H1 (cell line): Measurements from ENCODE around the gene GMEB2. TPM values are rescaled to one million over a fixed set of nuclear protein-coding genes. Genes with fewer than 3 reads are reported as not detected.
A peak's percentile ranks its signal among the peaks of the same experiment; 100 is the strongest.

Experiments
- CTCF ChIA-PET: fragments of 300-600 bp; sonication (Branson Sonifier 250); formaldehyde crosslinking; loops from one replicate; lab custom pipeline; 2021; ENCODE audit not compliant: partially characterized antibody; lab: Charles Lee
- POLR2A ChIA-PET: fragments of 300-600 bp; sonication (Branson Sonifier 250); formaldehyde crosslinking; loops from one replicate; lab custom pipeline; 2021; ENCODE audit warnings: inconsistent platforms; ENCODE audit not compliant: partially characterized antibody; lab: Charles Lee
- DNase-seq, 2 experiments: peaks; one replicate each; pipeline versions ENCODE4 v3.0.0 to v3.0.0-alpha.2; 2010 to 2022; ENCODE audit warnings: low spot score in 2 of 2, low read depth in 1 of 2, mixed read lengths in 1 of 2
- FAIRE-seq: peaks from 2 replicates; lab custom pipeline; 2011; peaks lifted over from hg19 to GRCh38; lab: Jason Lieb, UNC
- H2AFZ ChIP-seq: 2 replicates; pipeline ENCODE4 v1.8.1; 2012; ENCODE audit warnings: low read length, inconsistent platforms
- H2AK5ac ChIP-seq: 2 replicates; pipeline ENCODE4 v1.6.1; 2013; ENCODE audit warnings: low read depth, low read length
- H2BK120ac ChIP-seq: replicated peaks from 2 replicates; pipeline ENCODE3; 2013; ENCODE audit warnings: low read depth, low read length, inconsistent platforms
- H2BK12ac ChIP-seq: 2 replicates; pipeline ENCODE4 v1.6.1; 2013; ENCODE audit warnings: low read depth, low read length
- H2BK15ac ChIP-seq: 2 replicates; pipeline ENCODE4 v1.6.1; 2013; ENCODE audit warnings: low read length
- H2BK20ac ChIP-seq: 2 replicates; pipeline ENCODE4 v1.6.1; 2013; ENCODE audit warnings: low read length
- H2BK5ac ChIP-seq: 2 replicates; pipeline ENCODE4 v1.6.1; 2013; ENCODE audit warnings: low read depth, low read length
- H3K14ac ChIP-seq: 2 replicates; pipeline ENCODE4 v1.6.1; 2013; ENCODE audit warnings: inconsistent platforms; ENCODE audit not compliant: insufficient read length
- H3K18ac ChIP-seq: 2 replicates; pipeline ENCODE4 v1.6.1; 2013; ENCODE audit warnings: low read length; ENCODE audit errors: extremely low read depth
- H3K23ac ChIP-seq: 2 replicates; pipeline ENCODE4 v1.6.1; 2013; ENCODE audit warnings: inconsistent platforms; ENCODE audit not compliant: insufficient read length
- H3K23me2 ChIP-seq: 2 replicates; pipeline ENCODE4 v1.6.1; 2013; ENCODE audit warnings: low read depth, low read length
- H3K27ac ChIP-seq: 2 replicates; pipeline ENCODE4 v1.6.1; 2011; ENCODE audit warnings: low read depth, low read length, inconsistent platforms
- H3K27me3 ChIP-seq, 4 experiments: replicated peaks in 1 of 4; 1 replicate in 1 of 4; 2 replicates in 3 of 4; pipeline versions ENCODE4 v1.6.1 to v1.8.1; 2011 to 2013; ENCODE audit warnings: low read length in 3 of 4, mild to moderate bottlenecking in 3 of 4, inconsistent platforms in 2 of 4, mixed read lengths in 2 of 4, moderate library complexity in 1 of 4; ENCODE audit not compliant: control insufficient read depth in 3 of 4, insufficient read depth in 3 of 4; ENCODE audit errors: extremely low read depth in 1 of 4
- H3K36me3 ChIP-seq, 4 experiments: 2 replicates each; pipeline versions ENCODE4 v1.6.1 to v1.8.1; 2011 to 2013; ENCODE audit warnings: mild to moderate bottlenecking in 4 of 4, low read length in 3 of 4, moderate library complexity in 2 of 4, control low read depth in 1 of 4, inconsistent platforms in 1 of 4; ENCODE audit not compliant: insufficient read depth in 4 of 4, control insufficient read depth in 2 of 4
- H3K4ac ChIP-seq: replicated peaks from 2 replicates; pipeline ENCODE3; 2013; ENCODE audit warnings: low read length, low read depth, mixed read lengths, inconsistent platforms; ENCODE audit not compliant: insufficient read length
- H3K4me1 ChIP-seq, 4 experiments: replicated peaks in 1 of 4; 1 replicate in 1 of 4; 2 replicates in 3 of 4; pipeline versions ENCODE4 v1.6.1 to v1.8.1; 2011 to 2013; ENCODE audit warnings: low read length in 3 of 4, inconsistent platforms in 2 of 4, mixed read lengths in 1 of 4; ENCODE audit not compliant: insufficient read depth in 4 of 4, control insufficient read depth in 3 of 4
- H3K4me2 ChIP-seq, 2 experiments: 2 replicates each; pipeline versions ENCODE4 v1.6.1 to v1.8.1; 2011 to 2013; ENCODE audit warnings: low read depth in 2 of 2, low read length in 2 of 2, control low read depth in 1 of 2, inconsistent platforms in 1 of 2, mild to moderate bottlenecking in 1 of 2; ENCODE audit not compliant: insufficient read depth in 1 of 2
- H3K4me3 ChIP-seq, 4 experiments: fragments of 200-600, 300-600 bp in 1 of 4; sonication (generic), shearing (Covaris generic), sonication (Bioruptor Twin) in 1 of 4; 2 replicates each; pipeline versions ENCODE4 v1.5.1 to v1.8.1; 2011 to 2016; ENCODE audit warnings: low read length in 4 of 4, low read depth in 3 of 4, control low read depth in 2 of 4, inconsistent platforms in 2 of 4, mild to moderate bottlenecking in 2 of 4, mixed read lengths in 1 of 4, moderate library complexity in 1 of 4; ENCODE audit not compliant: insufficient read depth in 2 of 4; ENCODE audit errors: extremely low read depth in 1 of 4
- H3K56ac ChIP-seq: replicated peaks from 2 replicates; pipeline ENCODE3; 2013; ENCODE audit warnings: low read depth, mild to moderate bottlenecking, mixed read lengths, low read length, inconsistent platforms; ENCODE audit not compliant: insufficient read length
- H3K79me1 ChIP-seq: 2 replicates; pipeline ENCODE4 v1.6.1; 2013; ENCODE audit warnings: low read depth, low read length, control low read depth
- H3K79me2 ChIP-seq, 2 experiments: 2 replicates each; pipeline versions ENCODE4 v1.6.1 to v1.8.1; 2012 to 2013; ENCODE audit warnings: low read length in 2 of 2, mild to moderate bottlenecking in 2 of 2, inconsistent platforms in 1 of 2; ENCODE audit not compliant: insufficient read depth in 2 of 2, control insufficient read depth in 1 of 2
- H3K9ac ChIP-seq, 4 experiments: replicated peaks in 1 of 4; 1 replicate in 1 of 4; 2 replicates in 3 of 4; pipeline versions ENCODE4 v1.6.1 to v1.8.1; 2011 to 2013; ENCODE audit warnings: low read depth in 3 of 4, low read length in 3 of 4, control low read depth in 2 of 4, mild to moderate bottlenecking in 2 of 4, moderate library complexity in 2 of 4, inconsistent platforms in 1 of 4; ENCODE audit errors: extremely low read depth in 1 of 4
- H3K9me3 ChIP-seq, 2 experiments: 2 replicates each; pipeline versions ENCODE4 v1.6.1 to v1.8.1; 2012 to 2013; ENCODE audit warnings: mild to moderate bottlenecking in 2 of 2, moderate library complexity in 2 of 2, control low read depth in 1 of 2, inconsistent platforms in 1 of 2, low read depth in 1 of 2, low read length in 1 of 2, mixed read lengths in 1 of 2; ENCODE audit not compliant: insufficient read depth in 2 of 2
- H4K20me1 ChIP-seq, 2 experiments: replicated peaks in 1 of 2; 2 replicates each; pipeline versions ENCODE3 to v1.8.1; 2011 to 2013; ENCODE audit warnings: inconsistent platforms in 2 of 2, low read length in 2 of 2, mild to moderate bottlenecking in 1 of 2; ENCODE audit not compliant: insufficient read depth in 2 of 2, control insufficient read depth in 1 of 2
- H4K5ac ChIP-seq: 2 replicates; pipeline ENCODE4 v1.6.1; 2013; ENCODE audit warnings: low read length, low read depth, mixed read lengths, inconsistent platforms; ENCODE audit not compliant: insufficient read length
- H4K8ac ChIP-seq: 2 replicates; pipeline ENCODE4 v1.8.0; 2013; ENCODE audit warnings: mild to moderate bottlenecking, moderate library complexity, low read length, inconsistent platforms; ENCODE audit not compliant: insufficient read depth; ENCODE audit errors: extremely low read depth
- H4K91ac ChIP-seq: replicated peaks from 2 replicates; pipeline ENCODE3; 2013; ENCODE audit warnings: low read length, mixed read lengths, inconsistent platforms; ENCODE audit not compliant: insufficient read length
- ASH2L ChIP-seq: fragments of 200-600, 300-600 bp; sonication (generic); IDR thresholded peaks from one replicate; pipeline ENCODE4 v1.7.1; 2017; ENCODE audit warnings: low read length
- CEBPB ChIP-seq: IDR thresholded peaks from 2 replicates; pipeline ENCODE4 v1.6.1; 2012; ENCODE audit warnings: low read depth, low read length
- GABPA ChIP-seq: IDR thresholded peaks from 2 replicates; pipeline ENCODE4 v1.6.1; 2011; ENCODE audit warnings: mild to moderate bottlenecking, low read length, moderate library complexity, borderline replicate concordance; ENCODE audit not compliant: insufficient read depth
- KDM5A ChIP-seq: fragments of 200-600 bp; IDR thresholded peaks from 2 replicates; pipeline ENCODE4 v1.7.1; 2012; ENCODE audit warnings: mild to moderate bottlenecking, low read length, inconsistent platforms, mixed read lengths
- MAFK ChIP-seq: IDR thresholded peaks from 2 replicates; pipeline ENCODE4 v1.6.1; 2012; ENCODE audit warnings: low read depth, mild to moderate bottlenecking, improper control_type of control experiment, low read length
- MAX ChIP-seq: IDR thresholded peaks from 2 replicates; pipeline ENCODE4 v1.6.1; 2012; ENCODE audit warnings: inconsistent platforms
- NANOG ChIP-seq: IDR thresholded peaks from 2 replicates; pipeline ENCODE4 v1.6.1; 2011; ENCODE audit warnings: low read length, low read depth, mild to moderate bottlenecking, inconsistent platforms; ENCODE audit not compliant: insufficient read depth, poor library complexity, severe bottlenecking
- RAD21 ChIP-seq, 2 experiments: IDR thresholded peaks in 1 of 2; conservative IDR thresholded peaks in 1 of 2; 2 replicates each; pipeline ENCODE4 v1.6.1; 2011; ENCODE audit warnings: low read depth in 2 of 2, low read length in 2 of 2, improper control_type of control experiment in 1 of 2, inconsistent platforms in 1 of 2, mild to moderate bottlenecking in 1 of 2, moderate library complexity in 1 of 2
- SRF ChIP-seq: IDR thresholded peaks from 2 replicates; pipeline ENCODE4 v1.6.1; 2011; ENCODE audit warnings: mild to moderate bottlenecking, low read depth, low read length, moderate library complexity
- TAF1 ChIP-seq: IDR thresholded peaks from 2 replicates; pipeline ENCODE4 v1.6.1; 2011; ENCODE audit warnings: mild to moderate bottlenecking, low read depth, low read length
- WGBS, 2 experiments: shearing (Covaris generic) in 1 of 2; methylation state at CpG; one replicate each; pipeline versions ENCODE4 v1.1.6 to v1.1.7; 2013 to 2015; ENCODE audit warnings: low lambda C conversion rate in 2 of 2, mixed read lengths in 2 of 2, inconsistent platforms in 1 of 2, low coverage in 1 of 2, missing lambda C conversion rate in 1 of 2; ENCODE audit not compliant: insufficient replicate concordance in 2 of 2, insufficient coverage in 1 of 2, insufficient read length in 1 of 2; ENCODE audit errors: extremely low coverage in 1 of 2, missing lambda C conversion rate in 1 of 2; 5-methylcytosine and 5-hydroxymethylcytosine counted together
- polyA plus RNA-seq, 7 experiments: library from polyadenylated mRNA; depleted of rRNA in 3 of 7; stranded (reverse) in 5 of 7; unstranded in 2 of 7; fragments of >200 nt in 5 of 7; fragments of 200-250 nt in 2 of 7; gene quantifications; 1 replicate in 5 of 7; 2 replicates in 1 of 7; 4 replicates in 1 of 7; pipeline versions ENCODE4 v1.2.1 to v1.2.3, GENCODE V29; 2011 to 2013; ENCODE audit warnings: missing spikeins in 2 of 7, mixed read lengths in 2 of 7
- total RNA-seq: library from RNA; stranded (reverse); fragmentation: NEBNext Ultra II Directional; extraction: Animal tissue kit (Norgen Biotek cat#: 25700); gene quantifications from 2 replicates; pipeline ENCODE4 v1.2.1, GENCODE V29; 2021
- TF ChIP-seq, protein P1 (sequence below): IDR thresholded peaks from 2 replicates; pipeline ENCODE4 v1.6.1; 2011; ENCODE audit warnings: low read length, improper control_type of control experiment

Gene GMEB2
- total and polyA plus RNA-seq, 2 of the 8 experiments (the other 6 are each of a cell fraction or from before 2014, with no cell fraction given) = 12.9 to 14.2 TPM

DNA sequence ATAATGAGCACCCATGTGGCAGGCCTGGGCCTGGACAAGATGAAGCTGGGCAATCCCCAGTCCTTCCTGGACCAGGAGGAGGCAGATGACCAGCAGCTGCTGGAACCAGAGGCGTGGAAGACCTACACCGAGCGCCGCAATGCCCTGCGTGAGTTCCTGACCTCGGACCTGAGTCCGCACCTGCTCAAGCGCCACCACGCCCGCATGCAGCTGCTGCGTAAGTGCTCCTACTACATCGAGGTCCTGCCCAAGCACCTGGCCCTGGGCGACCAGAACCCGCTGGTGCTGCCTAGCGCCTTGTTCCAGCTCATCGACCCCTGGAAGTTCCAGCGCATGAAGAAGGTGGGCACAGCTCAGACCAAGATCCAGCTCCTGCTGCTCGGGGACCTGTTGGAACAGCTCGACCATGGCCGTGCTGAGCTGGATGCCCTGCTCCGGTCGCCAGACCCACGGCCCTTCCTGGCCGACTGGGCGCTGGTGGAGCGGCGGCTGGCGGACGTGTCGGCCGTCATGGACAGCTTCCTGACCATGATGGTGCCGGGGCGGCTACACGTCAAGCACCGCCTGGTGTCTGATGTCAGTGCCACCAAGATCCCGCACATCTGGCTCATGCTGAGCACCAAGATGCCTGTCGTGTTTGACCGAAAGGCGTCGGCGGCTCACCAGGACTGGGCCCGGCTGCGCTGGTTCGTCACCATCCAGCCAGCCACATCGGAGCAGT is 71.1 kb downstream of the GMEB2 start:
- no peaks in the 10 kb centered on the region; a peak in 1 of 7 replicates for H3K27me3 ChIP-seq
- DNase-seq (no peak), FAIRE-seq (no peak)
- CTCF ChIA-PET = interaction anchor here (0.8 to 2.5 kb wide), 5 partner anchors 14 to 332 kb away, joined by 3 to 17 read pairs (median 5); partner anchors contain the start of gene PTK6
- peaks cover 0 to 1% of the 10 kb centered on the region in 2 experiments for H4K20me1 ChIP-seq
- H3K56ac ChIP-seq = no peak overlapping the region
- H2BK12ac ChIP-seq = no peak overlapping the region
- no peak overlapping the region for H4K91ac ChIP-seq
- no peak overlapping the region for H3K23ac ChIP-seq
- no peak overlapping the region for H2BK5ac ChIP-seq
- POLR2A ChIA-PET = interaction anchor here (0.5 to 1.7 kb wide), 6 partner anchors 11 to 381 kb away, joined by 3 to 7 read pairs (median 5); partner anchors contain the start of genes GMEB2 and PPDPF
- no peak overlapping the region for H3K4me2 ChIP-seq
- H3K4me3 ChIP-seq = no peak overlapping the region
- no peak overlapping the region for H3K27ac ChIP-seq
- no peaks in the 10 kb centered on the region for H3K79me2 ChIP-seq
- no peaks in the 10 kb centered on the region for H3K9me3 ChIP-seq
- no peak overlapping the region for H2BK120ac ChIP-seq
- H3K4ac ChIP-seq = no peak overlapping the region
- H2AK5ac ChIP-seq = no peak overlapping the region
- no peaks in the 10 kb centered on the region for H3K36me3 ChIP-seq
- no peak overlapping the region for H3K14ac ChIP-seq
- H3K23me2 ChIP-seq = peaks cover 4% of the 10 kb centered on the region; the same call in 1 of the 2 replicates
- H2BK20ac ChIP-seq = no peak overlapping the region
- WGBS, 2 experiments = 96% methylated on average over 45 of the region's 45 CpGs; no CpG with 5 or more reads in 1 of the 2 experiments
- peaks cover 0 to 19% (median 14%) of the 10 kb centered on the region in 4 experiments; a peak in 6 of 7 replicates for H3K4me1 ChIP-seq
- H3K18ac ChIP-seq = no peak overlapping the region
- no peak overlapping the region for H4K5ac ChIP-seq
- H4K8ac ChIP-seq = peak overlapping the region; percentile 51
- no peak overlapping the region for H2AFZ ChIP-seq
- no peak overlapping the region for H2BK15ac ChIP-seq
- H3K79me1 ChIP-seq = no peaks in the 10 kb centered on the region
- H3K9ac ChIP-seq = no peak overlapping the region
- TF ChIP-seq KDM5A (no peak), CEBPB (no peak), ASH2L (no peak), MAX (no peak), RAD21 (IDR thresholded peaks at IDR 0.05 in 1 of 2, conservative IDR thresholded peaks at IDR 0.05 in 1 of 2; ENCODE audit: low read depth in 2 of 2, low read length in 2 of 2) (no peak), SRF (no peak), GABPA (no peak), MAFK (no peak), TAF1 (no peak), NANOG (no peak)
- TF ChIP-seq, protein P1, sequence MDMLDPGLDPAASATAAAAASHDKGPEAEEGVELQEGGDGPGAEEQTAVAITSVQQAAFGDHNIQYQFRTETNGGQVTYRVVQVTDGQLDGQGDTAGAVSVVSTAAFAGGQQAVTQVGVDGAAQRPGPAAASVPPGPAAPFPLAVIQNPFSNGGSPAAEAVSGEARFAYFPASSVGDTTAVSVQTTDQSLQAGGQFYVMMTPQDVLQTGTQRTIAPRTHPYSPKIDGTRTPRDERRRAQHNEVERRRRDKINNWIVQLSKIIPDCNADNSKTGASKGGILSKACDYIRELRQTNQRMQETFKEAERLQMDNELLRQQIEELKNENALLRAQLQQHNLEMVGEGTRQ = no peak
